ENCODE measurements around the gene LHX3. TPM values are rescaled to one million over a fixed set of nuclear protein-coding genes. Genes with fewer than 3 reads are reported as not detected.

The LHX3 gene
- total and polyA plus RNA-seq, 2 donors, result not detected

- Histone ChIP-seq H3K4me3 (ENCODE audit: low read depth, low read length) (no peak overlapping the region), H3K36me3 (ENCODE audit: insufficient read depth) (no peaks in the 10 kb centered on the region), H3K27ac (ENCODE audit: low read depth) (no peak overlapping the region), H3K4me1 (ENCODE audit: insufficient read depth) (no peaks in the 10 kb centered on the region)
- no peak for DNase-seq (ENCODE audit: extremely low spot score)
- 93% methylated on average over 30 of the region's 30 CpGs for WGBS
These were observed 21.9 kb upstream of the LHX3 start for GRCh38 chr9:136226680-136227407.

- H3K4me1 ChIP-seq (ENCODE audit: insufficient read depth), result no peaks in the 10 kb centered on the region
- peak; percentile 11 for DNase-seq (ENCODE audit: extremely low spot score)
- no peaks in the 10 kb centered on the region for H3K36me3 ChIP-seq (ENCODE audit: insufficient read depth)
- H3K4me3 ChIP-seq (ENCODE audit: low read depth, low read length), result no peak overlapping the region
- no peak overlapping the region for H3K27ac ChIP-seq (ENCODE audit: low read depth)
- 77% methylated on average over 30 of the region's 30 CpGs for WGBS
These were observed 21.1 kb upstream of the LHX3 start for GRCh38 chr9:136225748-136226679.

GRCh38 chr9:136225366-136225747, 20.4 kb upstream of the LHX3 start:
- DNase-seq (ENCODE audit: extremely low spot score), result no peak
- Histone ChIP-seq H3K36me3 (ENCODE audit: insufficient read depth) (no peaks in the 10 kb centered on the region), H3K27ac (ENCODE audit: low read depth) (no peak overlapping the region), H3K4me3 (ENCODE audit: low read depth, low read length) (no peak overlapping the region), H3K4me1 (ENCODE audit: insufficient read depth) (no peaks in the 10 kb centered on the region)
- 87% methylated on average over 19 of the region's 19 CpGs for WGBS

GRCh38 chr9:136223871-136224640, 19.1 kb upstream of the LHX3 start:
- Histone ChIP-seq H3K36me3 (ENCODE audit: insufficient read depth) (no peaks in the 10 kb centered on the region), H3K4me3 (ENCODE audit: low read depth, low read length) (no peak overlapping the region), H3K27ac (ENCODE audit: low read depth) (no peak overlapping the region), H3K4me1 (ENCODE audit: insufficient read depth) (no peaks in the 10 kb centered on the region)
- no peak for DNase-seq (ENCODE audit: extremely low spot score)
- 93% methylated on average over 30 of the region's 30 CpGs for WGBS

- Histone ChIP-seq H3K4me3 (ENCODE audit: low read depth, low read length) (no peak overlapping the region), H3K4me1 (ENCODE audit: insufficient read depth) (no peaks in the 10 kb centered on the region), H3K36me3 (ENCODE audit: insufficient read depth) (no peaks in the 10 kb centered on the region), H3K27ac (ENCODE audit: low read depth) (no peak overlapping the region)
- no peak for DNase-seq (ENCODE audit: extremely low spot score)
- 94% methylated on average over 13 of the region's 13 CpGs for WGBS
These were observed 18.0 kb upstream of the LHX3 start for GRCh38 chr9:136222906-136223285.

- no peak for DNase-seq (ENCODE audit: extremely low spot score)
These were observed 17.4 kb upstream of the LHX3 start for GRCh38 chr9:136222166-136222905.

GRCh38 chr9:136220017-136220729, 15.2 kb upstream of the LHX3 start:
- DNase-seq (ENCODE audit: extremely low spot score), result no peak
- H3K4me3 ChIP-seq (ENCODE audit: low read depth, low read length), result no peak overlapping the region
- H3K27ac ChIP-seq (ENCODE audit: low read depth), result no peak overlapping the region
- no peaks in the 10 kb centered on the region for H3K4me1 ChIP-seq (ENCODE audit: insufficient read depth)
- H3K36me3 ChIP-seq (ENCODE audit: insufficient read depth), result no peaks in the 10 kb centered on the region
- WGBS, result 91% methylated on average over 15 of the region's 15 CpGs

More at GRCh38 chr9:136222166-136222905, 17.4 kb upstream of the LHX3 start:
- no peak overlapping the region for H3K4me3 ChIP-seq (ENCODE audit: low read depth, low read length)
- H3K36me3 ChIP-seq (ENCODE audit: insufficient read depth), result no peaks in the 10 kb centered on the region
- H3K27ac ChIP-seq (ENCODE audit: low read depth), result no peak overlapping the region
- 95% methylated on average over 38 of the region's 38 CpGs for WGBS
- no peaks in the 10 kb centered on the region for H3K4me1 ChIP-seq (ENCODE audit: insufficient read depth)

GRCh38 chr9:136219276-136219675, 14.3 kb upstream of the LHX3 start:
- DNase-seq (ENCODE audit: extremely low spot score), result no peak
- H3K36me3 ChIP-seq (ENCODE audit: insufficient read depth), result no peaks in the 10 kb centered on the region

GRCh38 chr9:136218673-136219072, 13.7 kb upstream of the LHX3 start:
- Histone ChIP-seq H3K27ac (ENCODE audit: low read depth) (no peak overlapping the region), H3K4me3 (ENCODE audit: low read depth, low read length) (no peak overlapping the region), H3K36me3 (ENCODE audit: insufficient read depth) (no peaks in the 10 kb centered on the region), H3K4me1 (ENCODE audit: insufficient read depth) (no peaks in the 10 kb centered on the region)
- DNase-seq (ENCODE audit: extremely low spot score), result no peak
- WGBS, result 88% methylated on average over 15 of the region's 15 CpGs

More at GRCh38 chr9:136219276-136219675, 14.3 kb upstream of the LHX3 start:
- Histone ChIP-seq H3K27ac (ENCODE audit: low read depth) (no peak overlapping the region), H3K4me1 (ENCODE audit: insufficient read depth) (no peaks in the 10 kb centered on the region), H3K4me3 (ENCODE audit: low read depth, low read length) (no peak overlapping the region)
- WGBS, result 72% methylated on average over 13 of the region's 13 CpGs

- Histone ChIP-seq H3K4me1 (ENCODE audit: insufficient read depth) (no peaks in the 10 kb centered on the region), H3K4me3 (ENCODE audit: low read depth, low read length) (no peak overlapping the region), H3K27ac (ENCODE audit: low read depth) (no peak overlapping the region), H3K36me3 (ENCODE audit: insufficient read depth) (no peaks in the 10 kb centered on the region)
- 94% methylated on average over 16 of the region's 16 CpGs for WGBS
- no peak for DNase-seq (ENCODE audit: extremely low spot score)
These were observed 13.3 kb upstream of the LHX3 start for GRCh38 chr9:136218271-136218670.

GRCh38 chr9:136216541-136217244, 11.8 kb upstream of the LHX3 start:
- no peak for DNase-seq (ENCODE audit: extremely low spot score)
- no peaks in the 10 kb centered on the region for H3K36me3 ChIP-seq (ENCODE audit: insufficient read depth)
- WGBS, result 90% methylated on average over 37 of the region's 37 CpGs

GRCh38 chr9:136213733-136214132, 8.8 kb upstream of the LHX3 start:
- 97% methylated on average over 9 of the region's 9 CpGs for WGBS
- H3K4me1 ChIP-seq (ENCODE audit: insufficient read depth), result no peaks in the 10 kb centered on the region
- H3K27ac ChIP-seq (ENCODE audit: low read depth), result no peak overlapping the region
- no peak overlapping the region for H3K4me3 ChIP-seq (ENCODE audit: low read depth, low read length)
- DNase-seq (ENCODE audit: extremely low spot score), result no peak
- H3K36me3 ChIP-seq (ENCODE audit: insufficient read depth), result peaks cover 1% of the 10 kb centered on the region

More at GRCh38 chr9:136216541-136217244, 11.8 kb upstream of the LHX3 start:
- no peaks in the 10 kb centered on the region for H3K4me1 ChIP-seq (ENCODE audit: insufficient read depth)
- no peak overlapping the region for H3K27ac ChIP-seq (ENCODE audit: low read depth)
- H3K4me3 ChIP-seq (ENCODE audit: low read depth, low read length), result no peak overlapping the region

Data from urinary bladder (tissue), 4 donors.